CD4-positive, alpha-beta T cell (primary cell): Measurements from ENCODE around the gene PDE7B. TPM values are rescaled to one million over a fixed set of nuclear protein-coding genes. Genes with fewer than 3 reads are reported as not detected.
"Not testable (repeated sequence)": the region's sequence is repeated elsewhere in the genome, so short reads cannot be mapped to it uniquely, and the experiment has no call there.

Source experiments
- ATAC-seq: fragments of 200-7000 bp; cut with Tn5 transposase; one replicate; pipeline ENCODE4 v1.10.0; 2022; ENCODE audit warnings: mild to moderate bottlenecking; ENCODE audit not compliant: poor library complexity
- CTCF ChIA-PET: fragments of 350-600 bp; sonication (Branson Sonifier 250); formaldehyde crosslinking; loops from one replicate; lab custom pipeline; 2021; ENCODE audit warnings: antibody characterized with exemption, inconsistent platforms; lab: Charles Lee
- POLR2A ChIA-PET: fragments of 350-600 bp; sonication (Branson Sonifier 250); formaldehyde crosslinking; loops from one replicate; lab custom pipeline; 2021; ENCODE audit warnings: antibody characterized with exemption, inconsistent platforms; lab: Charles Lee
- DNase-seq, 14 experiments: peaks; one replicate each; pipeline ENCODE4 v3.0.0-alpha.2; 2013 to 2020; ENCODE audit warnings: mixed read lengths in 2 of 14
- H3K27ac ChIP-seq, 2 donors: one replicate each; pipeline versions ENCODE4 v1.5.1 to v1.7.0; 2013; ENCODE audit warnings: low read length in 2 of 2, low read depth in 1 of 2, mild to moderate bottlenecking in 1 of 2
- H3K27me3 ChIP-seq, 2 experiments: 1 replicate in 1 of 2; 2 replicates in 1 of 2; pipeline versions ENCODE4 v1.6.1 to v1.7.0; 2013; ENCODE audit warnings: low read length in 2 of 2, control low read depth in 1 of 2, mild to moderate bottlenecking in 1 of 2, moderate library complexity in 1 of 2; ENCODE audit not compliant: insufficient read depth in 2 of 2, control insufficient read depth in 1 of 2
- H3K36me3 ChIP-seq: one replicate; pipeline ENCODE4 v1.6.1; 2013; ENCODE audit warnings: low read length, control low read depth; ENCODE audit not compliant: insufficient read depth
- H3K4me1 ChIP-seq: one replicate; pipeline ENCODE4 v1.6.1; 2013; ENCODE audit warnings: low read length, control low read depth; ENCODE audit not compliant: insufficient read depth
- H3K4me3 ChIP-seq: one replicate; pipeline ENCODE4 v1.5.1; 2013; ENCODE audit warnings: mild to moderate bottlenecking, low read length, moderate library complexity
- H3K9me3 ChIP-seq, 2 experiments: 1 replicate in 1 of 2; 2 replicates in 1 of 2; pipeline versions ENCODE4 v1.6.1 to v1.7.0; 2013; ENCODE audit warnings: low read length in 2 of 2, mild to moderate bottlenecking in 2 of 2, control low read depth in 1 of 2, moderate library complexity in 1 of 2; ENCODE audit not compliant: control insufficient read depth in 1 of 2, insufficient read depth in 1 of 2
- H3K27ac Mint-ChIP-seq: one replicate; pipeline ENCODE4 v1.8.0; 2020; ENCODE audit warnings: mixed read lengths
- H3K27me3 Mint-ChIP-seq: one replicate; pipeline ENCODE4 v1.8.0; 2021; ENCODE audit warnings: mixed read lengths
- H3K36me3 Mint-ChIP-seq: one replicate; pipeline ENCODE4 v1.8.0; 2021; ENCODE audit warnings: low read depth, mixed read lengths
- H3K4me1 Mint-ChIP-seq: one replicate; pipeline ENCODE4 v1.8.0; 2021; ENCODE audit warnings: low read depth, mixed read lengths
- H3K4me3 Mint-ChIP-seq: one replicate; pipeline ENCODE4 v1.8.0; 2020; ENCODE audit warnings: mild to moderate bottlenecking, mixed read lengths
- H3K9me3 Mint-ChIP-seq: one replicate; pipeline ENCODE4 v1.8.0; 2020; ENCODE audit warnings: mixed read lengths
- CTCF ChIP-seq: fragments of 200-600 bp; IDR thresholded peaks from one replicate; pipeline ENCODE4 v1.8.0; 2022; ENCODE audit warnings: antibody characterized with exemption, mild to moderate bottlenecking
- intact Hi-C, 2 experiments: fragments of 100-400 bp; cut with DNase I in 1 of 2; cut with micrococcal nuclease in 1 of 2; formaldehyde crosslinking; loops; one replicate each; pipeline versions ENCODE4 v1.15.1 to v1.9.0; 2023 to 2025; cut with DNase I, micrococcal nuclease
- total RNA-seq, 174 experiments: library from RNA in 2 of 174; stranded (reverse) in 2 of 174; gene quantifications; one replicate each; pipeline ENCODE4 v1.2.3 and lab custom pipeline; 2021 to 2026

Gene PDE7B
- total RNA-seq, 2 experiments from 2014 or later = 0.25 to 0.34 TPM

GRCh38 chr6:136102991-136103688, 251.6 kb downstream of the PDE7B start:
- no peak overlapping the region for H3K4me3 Mint-ChIP-seq
- ChIA-PET CTCF (no interaction called here), POLR2A (no interaction called here)
- no peak for ATAC-seq
- DNase-seq = no peak
- H3K36me3 Mint-ChIP-seq = no peaks in the 10 kb centered on the region
- H3K4me1 Mint-ChIP-seq = no peaks in the 10 kb centered on the region
- Histone ChIP-seq H3K36me3 (no peaks in the 10 kb centered on the region), H3K4me1 (no peaks in the 10 kb centered on the region), H3K27me3 (no peaks in the 10 kb centered on the region), H3K4me3 (no peak overlapping the region), H3K9me3 (no peaks in the 10 kb centered on the region), H3K27ac (no peak overlapping the region)
- TF ChIP-seq CTCF = no peak
- intact Hi-C loops = no loop called here
- H3K9me3 Mint-ChIP-seq = no peaks in the 10 kb centered on the region
- no peak overlapping the region for H3K27ac Mint-ChIP-seq
- peaks cover 5% of the 10 kb centered on the region for H3K27me3 Mint-ChIP-seq

GRCh38 chr6:136103763-136104311, 252.3 kb downstream of the PDE7B start:
- POLR2A ChIA-PET = no interaction called here
- H3K27ac Mint-ChIP-seq = no peak overlapping the region
- Histone ChIP-seq H3K4me1 (no peaks in the 10 kb centered on the region), H3K27me3 (no peaks in the 10 kb centered on the region), H3K9me3 (no peaks in the 10 kb centered on the region), H3K36me3 (no peaks in the 10 kb centered on the region), H3K4me3 (no peak overlapping the region), H3K27ac (no peak overlapping the region)
- H3K27me3 Mint-ChIP-seq = peaks cover 5% of the 10 kb centered on the region
- ATAC-seq (no peak), DNase-seq (no peak)
- H3K4me1 Mint-ChIP-seq = no peaks in the 10 kb centered on the region
- intact Hi-C loops = no loop called here
- TF ChIP-seq CTCF = no peak
- no peaks in the 10 kb centered on the region for H3K36me3 Mint-ChIP-seq
- no peak overlapping the region for H3K4me3 Mint-ChIP-seq
- CTCF ChIA-PET = no interaction called here
- no peaks in the 10 kb centered on the region for H3K9me3 Mint-ChIP-seq

GRCh38 chr6:136104556-136104955, 253.1 kb downstream of the PDE7B start:
- Mint-ChIP-seq H3K27me3 (peaks cover 5% of the 10 kb centered on the region), H3K36me3 (no peaks in the 10 kb centered on the region), H3K9me3 (no peaks in the 10 kb centered on the region), H3K4me1 (no peaks in the 10 kb centered on the region), H3K27ac (no peak overlapping the region), H3K4me3 (no peak overlapping the region)
- no peak for TF ChIP-seq CTCF
- DNase-seq (no peak), ATAC-seq (no peak)
- Histone ChIP-seq H3K4me3 (no peak overlapping the region), H3K36me3 (no peaks in the 10 kb centered on the region), H3K9me3 (no peaks in the 10 kb centered on the region), H3K4me1 (no peaks in the 10 kb centered on the region), H3K27me3 (no peaks in the 10 kb centered on the region), H3K27ac (no peak overlapping the region)
- CTCF ChIA-PET = no interaction called here
- intact Hi-C loops = no loop called here
- POLR2A ChIA-PET = no interaction called here

- intact Hi-C loops, H3K4me3 ChIP-seq, H3K27me3 Mint-ChIP-seq, CTCF ChIA-PET, POLR2A ChIA-PET, H3K4me1 Mint-ChIP-seq, H3K9me3 ChIP-seq, H3K4me1 ChIP-seq, H3K9me3 Mint-ChIP-seq, H3K36me3 ChIP-seq, H3K27ac ChIP-seq, H3K36me3 Mint-ChIP-seq, H3K4me3 Mint-ChIP-seq, ATAC-seq, H3K27ac Mint-ChIP-seq, H3K27me3 ChIP-seq, DNase-seq: not testable (repeated sequence)
Observed at GRCh38 chr6:136105797-136106196, 254.3 kb downstream of the PDE7B start.
